ENCODE results near the gene DACH2. TPM values are rescaled to one million over a fixed set of nuclear protein-coding genes. Genes with fewer than 3 reads are reported as not detected.

The DACH2 gene
- polyA plus RNA-seq, 10 donors: 0.45 to 1.7 (median 0.62) TPM

GRCh38 chrX:86805241-86805640 is 657.0 kb downstream of the DACH2 start:
- DNase-seq: no peak

DNA sequence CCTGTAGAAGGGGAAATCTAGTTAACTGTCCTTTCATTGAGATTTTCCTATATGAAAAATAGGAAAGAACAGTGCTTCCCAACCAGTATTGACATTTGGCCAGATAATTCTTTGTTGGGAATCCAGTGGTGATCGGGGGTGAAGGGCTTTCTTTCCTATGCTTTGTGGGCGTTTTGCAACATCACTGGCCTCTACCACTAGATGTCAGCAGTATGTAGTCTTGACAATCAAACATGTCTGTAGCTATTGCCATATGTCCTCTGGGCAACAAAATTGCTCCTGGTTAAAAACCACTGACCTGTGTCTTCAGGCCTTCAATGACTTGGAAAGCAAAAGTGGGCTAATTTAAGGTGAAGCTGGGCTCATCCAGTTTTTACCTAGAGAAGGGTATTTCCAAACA is 658.5 kb downstream of the DACH2 start:
- peak in 2 of 3 donors; percentile 6 to 11 for DNase-seq

DNA sequence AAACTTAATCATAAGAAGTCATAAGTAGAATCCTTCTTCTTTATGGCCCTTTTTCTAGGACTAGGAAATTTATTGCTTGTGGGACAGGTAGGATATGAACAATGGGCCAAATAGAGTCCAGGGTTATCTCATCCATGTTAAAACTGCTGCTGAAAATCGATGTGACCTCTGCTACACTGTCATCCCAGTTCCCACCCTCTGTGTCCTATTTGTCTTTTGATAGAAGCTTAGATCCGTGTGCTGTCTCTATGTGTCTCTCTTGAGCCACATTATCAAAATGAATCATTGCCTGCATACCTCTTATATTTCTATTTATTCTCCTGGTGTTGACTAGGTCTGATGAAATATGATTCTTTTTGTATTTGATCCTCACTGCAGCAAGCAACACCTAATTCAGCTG is 661.4 kb downstream of the DACH2 start:
- no peak for DNase-seq

- DNase-seq: no peak
Observed at GRCh38 chrX:86829786-86830185, 681.5 kb downstream of the DACH2 start.

DNA sequence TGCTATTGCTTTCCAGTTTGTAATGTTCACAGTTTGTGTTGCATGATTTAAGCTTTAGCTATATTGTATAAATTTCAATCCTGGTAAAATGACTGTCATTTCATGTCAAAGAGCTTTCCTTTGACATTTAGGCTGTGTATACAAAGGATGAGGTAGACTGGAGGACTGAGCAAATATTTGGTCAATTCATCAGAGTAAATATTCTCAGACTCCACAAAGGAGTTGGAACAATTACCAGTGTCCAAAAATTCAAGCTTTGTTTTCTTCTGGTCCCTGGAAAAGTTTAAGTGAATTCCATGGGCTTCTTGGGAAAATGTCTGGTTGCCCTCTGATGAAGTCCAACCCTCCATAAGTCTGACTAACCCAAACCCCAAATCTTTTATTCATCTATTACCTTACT is 682.4 kb downstream of the DACH2 start:
- DNase-seq: no peak

DNA sequence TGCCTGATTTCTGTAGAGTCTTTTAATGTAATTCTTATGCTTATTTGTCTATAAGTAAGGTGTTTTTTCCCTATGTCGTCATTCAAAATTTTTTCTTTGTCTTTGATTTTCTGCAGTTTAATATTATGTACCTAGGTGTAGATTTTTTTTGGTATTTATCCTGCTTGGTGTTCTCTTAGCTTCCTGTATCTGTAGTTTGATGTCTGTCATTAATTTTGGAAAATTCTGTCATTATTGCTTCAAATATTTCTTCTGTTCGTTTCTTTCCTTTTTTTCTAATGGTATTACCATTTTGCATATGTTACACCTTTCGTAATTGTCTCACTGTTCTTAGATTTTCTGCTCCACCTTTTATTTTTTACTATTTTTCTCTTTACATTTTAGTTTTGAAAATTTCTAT is 696.9 kb downstream of the DACH2 start:
- no peak for DNase-seq

Other genes with a start within 250 kb of the DACH2 start
- 10 to 100 TPM; 10.8 to 18.8 (median 15.1) TPM for gene CHM, start 100.9 kb upstream of the DACH2 start, polyA plus RNA-seq (ENCODE audit: insufficient read length in 10 of 10)

Measured in muscle of back (tissue), 11 donors.